DOHH2 (cell line): ENCODE data around the gene PRKCSH.

Source experiments
- EZH2phosphoT487 ChIP-seq: fragments of 200-600 bp; sonication (generic); IDR thresholded peaks from 2 replicates; pipeline ENCODE4 v1.6.1; 2017; ENCODE audit warnings: borderline replicate concordance, mild to moderate bottlenecking, antibody characterized with exemption, low read length, moderate library complexity, mixed read lengths
- TF ChIP-seq, protein P1 (sequence below): fragments of 200-600 bp; sonication (generic); IDR thresholded peaks from one replicate; pipeline ENCODE4 v1.5.1; 2014; ENCODE audit warnings: antibody characterized with exemption, mild to moderate bottlenecking, low read depth, low read length; ENCODE audit not compliant: poor library complexity, severe bottlenecking

DNA sequence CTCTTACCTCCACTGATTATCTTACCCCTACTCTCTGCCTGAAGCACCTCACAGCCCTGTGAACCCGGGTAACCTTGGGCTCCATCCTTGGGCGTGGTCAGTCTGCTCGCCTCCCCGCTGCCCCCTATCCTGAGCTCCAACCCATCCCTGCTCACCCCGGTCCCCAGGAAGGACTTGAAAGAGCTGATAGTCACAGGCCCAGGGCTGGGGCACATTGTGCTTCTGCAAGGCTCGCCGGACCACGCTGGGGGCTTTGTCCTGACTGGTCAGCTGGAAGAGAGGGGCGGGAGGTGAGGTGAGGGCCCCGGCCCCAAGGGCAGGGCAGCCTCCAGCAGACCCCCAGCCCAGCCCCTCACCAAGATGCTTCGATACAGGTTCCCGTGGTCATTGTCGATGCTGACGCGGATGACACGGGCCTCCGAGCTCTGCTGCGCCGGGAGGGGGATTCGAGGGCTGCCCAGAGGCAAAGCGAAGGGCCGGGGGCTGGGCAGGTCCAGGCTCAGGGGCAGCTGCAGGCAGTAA lies 38.3 kb upstream of the PRKCSH start:
- TF ChIP-seq, protein P1, sequence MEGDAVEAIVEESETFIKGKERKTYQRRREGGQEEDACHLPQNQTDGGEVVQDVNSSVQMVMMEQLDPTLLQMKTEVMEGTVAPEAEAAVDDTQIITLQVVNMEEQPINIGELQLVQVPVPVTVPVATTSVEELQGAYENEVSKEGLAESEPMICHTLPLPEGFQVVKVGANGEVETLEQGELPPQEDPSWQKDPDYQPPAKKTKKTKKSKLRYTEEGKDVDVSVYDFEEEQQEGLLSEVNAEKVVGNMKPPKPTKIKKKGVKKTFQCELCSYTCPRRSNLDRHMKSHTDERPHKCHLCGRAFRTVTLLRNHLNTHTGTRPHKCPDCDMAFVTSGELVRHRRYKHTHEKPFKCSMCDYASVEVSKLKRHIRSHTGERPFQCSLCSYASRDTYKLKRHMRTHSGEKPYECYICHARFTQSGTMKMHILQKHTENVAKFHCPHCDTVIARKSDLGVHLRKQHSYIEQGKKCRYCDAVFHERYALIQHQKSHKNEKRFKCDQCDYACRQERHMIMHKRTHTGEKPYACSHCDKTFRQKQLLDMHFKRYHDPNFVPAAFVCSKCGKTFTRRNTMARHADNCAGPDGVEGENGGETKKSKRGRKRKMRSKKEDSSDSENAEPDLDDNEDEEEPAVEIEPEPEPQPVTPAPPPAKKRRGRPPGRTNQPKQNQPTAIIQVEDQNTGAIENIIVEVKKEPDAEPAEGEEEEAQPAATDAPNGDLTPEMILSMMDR, result no peak
- TF ChIP-seq EZH2phosphoT487, result no peak
